ENCODE data around the gene DMD.

GRCh38 chrX:32421266-32421665 lies 790.1 kb downstream of the DMD start:
- TF ChIP-seq CTCF (IDR thresholded peaks at IDR 0.05) (no peak), REST (IDR thresholded peaks at IDR 0.05; ENCODE audit: insufficient read depth in 1 of 2, low read depth in 2 of 2, low read length in 1 of 2) (no peak)

Data from Panc1 (cell line).